ENCODE results near the gene RGS7. TPM values are rescaled to one million over a fixed set of nuclear protein-coding genes. Genes with fewer than 3 reads are reported as not detected.

Gene RGS7
- total and polyA plus RNA-seq, 2 of the 8 experiments (the other 6 are each of a cell fraction or from before 2014, with no cell fraction given) = 1.6 to 3.0 TPM

MicroRNAs within 50 kb of the gene (microRNA counts, 767-probe panel; counts per million panel counts)
- microRNA hsa-miR-3123 = 879 counts per million, percentile 95 among the panel's probes with 10 or more counts

Small RNA genes lying within 50 kb of the gene (microRNA-seq; reads per million reads assigned to microRNA genes)
- 0 reads per million in 2 experiments for gene MIR3123 (ENCODE audit: borderline microRNAs expressed in 2 of 2, borderline number of aligned reads in 2 of 2, borderline replicate concordance in 1 of 2)

Small RNA genes lying within 50 kb of the gene (small RNA-seq; reads per million reads assigned to genes)
- gene MIR3123 (ENCODE audit: insufficient read depth) = not detected

Other genes starting within 250 kb of the RGS7 start
- 80.5 and 81.9 TPM in 2 replicates for gene FH, start 162.6 kb upstream of the RGS7 start, total RNA-seq (2021; fragmentation: NEBNext Ultra II Directional; extraction: Animal tissue kit (Norgen Biotek cat#: 25700))
- gene FH, start 162.6 kb upstream of the RGS7 start, polyA plus RNA-seq (2011; rRNA removed) = 28.1 and 45.0 TPM in 2 replicates
- gene KMO, start 175.2 kb upstream of the RGS7 start, total RNA-seq (2021; fragmentation: NEBNext Ultra II Directional; extraction: Animal tissue kit (Norgen Biotek cat#: 25700)) = not detected in 2 replicates
- gene KMO, start 175.2 kb upstream of the RGS7 start, polyA plus RNA-seq (2011; rRNA removed) = not detected in 2 replicates